ENCODE measurements around the gene TMEM225B.
"Not testable (repeated sequence)": the region's sequence is repeated elsewhere in the genome, so short reads cannot be mapped to it uniquely, and the experiment has no call there.

Gene TMEM225B

GRCh38 chr7:99624484-99624883 is 26.4 kb downstream of the TMEM225B start:
- DNase-seq = no peak

DNA sequence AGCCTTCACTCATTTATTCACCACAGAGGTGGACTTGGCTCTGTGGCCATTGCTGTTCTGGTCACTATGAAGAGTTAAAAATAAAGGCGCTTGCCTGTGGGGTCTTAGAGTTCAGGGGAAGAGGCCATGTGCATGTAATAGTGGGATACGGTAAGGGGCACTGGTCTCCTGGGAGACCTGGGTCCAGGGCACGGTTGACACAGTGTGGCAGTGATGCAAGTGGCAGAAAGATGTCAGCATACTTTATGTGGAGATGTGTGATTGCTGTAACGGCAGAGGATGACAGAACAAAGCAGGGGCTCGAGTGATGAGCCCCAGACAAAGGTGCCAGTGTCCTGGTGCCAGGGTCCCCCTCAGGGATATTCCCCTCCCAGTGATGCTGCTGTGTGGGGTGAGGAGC is 27.3 kb downstream of the TMEM225B start:
- DNase-seq = no peak

GRCh38 chr7:99625961-99626360 is 27.9 kb downstream of the TMEM225B start:
- DNase-seq = no peak

DNA sequence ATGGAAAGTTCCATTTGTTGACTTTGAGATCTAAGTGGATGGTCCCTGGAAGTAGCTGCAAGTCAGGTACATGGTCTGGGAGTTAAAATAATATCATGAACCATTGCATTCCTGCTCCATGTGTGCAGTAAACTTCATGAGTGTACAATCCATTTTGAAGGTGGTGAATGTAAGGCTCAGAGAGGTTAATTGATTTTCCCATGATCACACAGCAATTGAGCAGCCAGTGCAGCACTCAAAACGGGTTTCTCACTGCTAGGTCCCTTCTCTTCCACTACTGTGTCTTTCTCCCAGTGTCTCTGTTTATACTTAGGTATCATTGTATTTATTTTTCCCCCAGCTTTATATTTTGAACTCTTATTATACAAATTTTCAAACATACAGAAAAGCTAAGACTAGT is 28.6 kb downstream of the TMEM225B start:
- DNase-seq = no peak

DNA sequence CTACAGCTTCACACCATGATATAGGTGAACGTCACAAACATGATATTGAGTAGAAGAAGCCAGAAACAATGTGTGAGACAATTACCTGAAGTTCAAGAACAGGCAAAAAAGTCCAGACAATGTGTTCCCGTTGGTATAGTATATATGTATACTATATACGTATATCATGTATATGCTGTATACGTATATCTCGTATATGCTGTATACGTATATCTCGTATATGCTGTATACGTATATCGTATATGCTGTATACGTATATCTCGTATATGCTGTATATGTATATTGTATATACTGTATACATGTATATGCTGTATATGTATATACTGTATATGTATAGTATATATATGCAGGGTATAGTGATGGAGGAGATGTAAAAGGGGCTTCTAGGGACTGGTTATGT is 29.4 kb downstream of the TMEM225B start:
- no peak for DNase-seq

DNA sequence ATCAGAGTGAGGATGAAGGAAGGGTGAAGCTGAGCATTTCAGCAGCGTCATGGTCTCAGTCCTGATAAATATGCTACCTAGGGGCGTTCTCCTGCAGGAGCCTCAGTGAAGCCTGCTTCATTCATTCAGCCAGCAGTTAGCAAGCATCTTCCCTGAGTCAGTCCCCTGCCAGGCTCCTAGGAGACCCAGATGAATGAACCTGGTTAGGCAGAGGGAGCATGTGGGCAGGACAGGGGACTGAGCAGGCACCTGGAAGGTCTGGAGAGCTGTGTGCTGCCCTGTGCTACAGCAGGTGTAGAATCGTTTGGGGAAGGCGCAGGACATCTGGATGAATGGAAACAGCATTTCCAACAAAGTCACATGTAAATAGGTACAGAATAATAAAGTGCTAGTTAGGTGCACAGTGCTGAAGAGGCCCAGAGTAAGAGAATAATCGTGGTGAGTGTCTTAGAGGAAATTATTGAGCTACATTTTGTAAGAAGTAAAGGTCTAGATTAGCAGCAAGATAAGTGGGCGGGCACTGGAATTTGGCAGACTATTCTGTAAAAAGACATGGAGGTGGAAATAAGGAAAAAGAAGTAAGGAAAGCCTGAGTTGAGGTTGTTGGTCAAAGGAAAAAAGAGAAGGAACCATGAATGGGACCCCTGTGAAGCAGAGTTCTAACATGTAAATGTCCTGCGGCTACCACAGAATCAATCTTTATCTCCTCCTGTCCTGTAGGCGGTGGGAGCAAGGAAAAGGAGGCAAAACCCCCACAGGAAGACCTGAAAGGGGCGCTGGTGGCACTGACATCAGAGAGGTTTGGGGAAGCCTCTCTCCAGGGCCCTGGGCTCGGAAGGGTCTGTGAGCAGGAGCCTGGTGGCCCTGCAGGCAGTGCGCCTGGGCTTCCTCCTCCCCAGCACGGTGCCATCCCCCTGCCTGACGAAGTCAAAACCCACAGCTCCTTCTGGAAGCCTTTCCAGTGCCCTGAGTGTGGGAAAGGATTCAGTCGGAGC is 30.7 kb downstream of the TMEM225B start:
- no peak for DNase-seq

GRCh38 chr7:99629643-99630042 is 31.6 kb downstream of the TMEM225B start:
- no peak for DNase-seq

DNA sequence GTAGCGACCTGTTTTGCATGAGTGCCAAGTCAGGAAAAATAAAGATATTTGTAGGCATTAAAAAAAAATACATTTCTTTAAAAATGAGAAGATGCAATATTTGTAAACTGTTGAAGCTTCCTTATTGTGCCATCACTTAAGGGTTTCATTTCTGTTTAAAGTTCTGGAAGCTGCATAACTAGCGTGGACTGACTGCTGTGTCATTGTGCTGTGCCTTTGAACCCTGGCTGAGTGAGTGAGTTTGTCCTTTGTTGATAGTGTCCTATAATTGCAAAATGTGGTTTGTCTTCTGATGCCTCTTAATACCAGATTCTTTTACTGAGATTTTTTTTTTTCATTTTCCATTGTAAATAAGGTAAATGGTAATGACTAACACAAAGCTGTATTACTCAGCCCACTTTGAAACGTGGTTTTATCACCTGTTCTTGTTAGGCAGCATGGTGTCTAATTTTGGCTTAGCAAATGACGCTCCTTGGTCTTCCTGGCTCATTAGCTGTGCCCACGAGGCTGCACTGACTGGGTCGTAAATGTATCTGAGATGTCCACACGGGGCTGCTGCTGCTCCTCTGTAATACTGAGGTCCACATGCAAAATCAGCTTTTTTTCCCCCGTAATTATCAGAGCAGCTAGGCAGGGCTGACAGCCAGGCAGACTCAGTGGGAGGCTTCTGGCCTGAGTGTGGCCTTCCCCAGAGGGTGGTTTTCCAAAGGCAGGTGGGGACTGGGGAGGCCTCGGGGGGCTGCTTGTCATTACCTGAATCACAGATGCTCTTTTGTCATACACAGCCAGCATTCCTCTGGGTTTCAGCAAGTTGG is 33.4 kb downstream of the TMEM225B start:
- no peak for DNase-seq

GRCh38 chr7:99637414-99637813 is 39.3 kb downstream of the TMEM225B start:
- DNase-seq = not testable (repeated sequence)

- DNase-seq = no peak
Measured at GRCh38 chr7:99638731-99639130, 40.7 kb downstream of the TMEM225B start.

DNA sequence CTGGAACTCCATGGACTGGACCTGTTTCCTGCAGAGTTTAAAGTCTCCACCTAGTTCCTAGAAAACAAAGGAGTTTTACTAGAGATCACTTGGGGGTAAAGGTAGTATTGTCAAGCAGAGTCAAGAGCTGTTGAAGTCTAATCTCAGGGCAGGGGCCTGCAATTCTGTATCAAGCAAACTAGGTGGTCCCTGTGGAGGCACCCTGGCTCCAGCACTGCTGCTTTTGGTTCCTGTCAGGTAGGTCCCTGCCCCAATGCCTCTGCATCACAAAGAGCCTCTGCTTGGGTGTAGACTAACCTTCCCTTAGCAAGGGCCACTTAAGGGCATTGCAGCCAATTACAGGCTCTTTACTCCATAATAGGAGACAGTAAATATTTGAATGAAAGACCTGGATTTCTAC is 41.2 kb downstream of the TMEM225B start:
- DNase-seq = no peak

DNA sequence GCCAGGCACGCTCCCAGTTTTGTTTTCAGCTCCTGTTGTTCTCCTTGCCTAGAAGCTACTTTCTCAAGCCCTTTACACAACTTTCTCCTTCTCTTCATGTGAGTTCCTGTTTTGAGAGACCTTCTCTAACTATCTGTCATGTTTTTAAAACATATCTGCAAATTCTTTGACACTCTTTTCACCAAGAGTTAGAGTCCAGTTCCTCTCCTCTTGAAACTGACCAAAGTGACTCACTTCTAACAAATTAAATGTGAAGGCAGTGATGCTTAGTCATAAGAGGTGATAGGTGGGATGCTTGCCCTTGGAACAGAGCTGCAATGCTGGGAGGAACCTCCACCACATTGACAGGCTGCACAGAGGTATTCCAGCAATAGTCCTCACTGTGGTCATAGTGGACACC is 44.0 kb downstream of the TMEM225B start:
- no peak for DNase-seq

GRCh38 chr7:99643464-99643863 is 45.4 kb downstream of the TMEM225B start:
- DNase-seq = no peak

- DNase-seq = no peak
Measured at GRCh38 chr7:99644431-99644830, 46.4 kb downstream of the TMEM225B start.

DNA sequence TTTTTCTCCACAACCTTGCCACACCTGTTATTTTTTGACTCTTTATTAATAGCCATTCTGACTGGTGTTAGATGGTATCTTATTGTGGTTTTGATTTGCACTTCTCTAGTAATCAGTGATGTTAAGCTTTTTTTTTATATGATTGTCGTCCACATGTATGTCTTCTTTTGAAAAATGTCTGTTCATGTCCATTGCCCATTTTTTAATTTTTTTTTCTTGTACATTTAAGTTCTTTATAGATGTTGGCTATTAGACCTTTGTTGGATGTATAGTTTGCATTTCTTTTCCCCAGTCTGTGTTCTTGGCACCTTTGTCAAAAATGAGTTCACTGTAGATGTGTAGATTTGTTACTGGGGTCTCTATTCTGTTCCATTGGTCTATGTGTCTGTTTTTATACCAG is 47.5 kb downstream of the TMEM225B start:
- no peak for DNase-seq

- no peak for DNase-seq
Measured at GRCh38 chr7:99648843-99649242, 50.8 kb downstream of the TMEM225B start.

- DNase-seq = no peak
Measured at GRCh38 chr7:99651290-99651689, 53.2 kb downstream of the TMEM225B start.

DNA sequence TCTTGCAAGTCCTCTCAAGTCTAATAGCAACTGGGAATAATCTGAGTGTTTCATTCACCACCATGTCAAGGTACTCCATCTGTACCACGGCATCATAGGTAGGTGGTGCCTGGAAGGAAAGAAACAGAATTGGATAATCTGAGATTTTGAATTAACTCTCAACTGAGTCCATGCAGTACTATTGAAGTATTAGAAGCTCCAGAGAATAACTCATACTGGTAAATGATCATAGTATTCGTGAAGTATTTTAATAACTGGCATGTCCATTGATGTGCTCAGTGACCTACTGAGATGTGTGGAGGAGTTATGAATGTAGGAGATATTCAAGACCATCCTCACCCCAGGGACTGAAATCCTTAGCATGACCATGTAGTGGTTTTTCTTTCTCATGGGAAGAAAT is 54.6 kb downstream of the TMEM225B start:
- no peak for DNase-seq

- DNase-seq = not testable (repeated sequence)
Measured at GRCh38 chr7:99653269-99653668, 55.2 kb downstream of the TMEM225B start.

DNA sequence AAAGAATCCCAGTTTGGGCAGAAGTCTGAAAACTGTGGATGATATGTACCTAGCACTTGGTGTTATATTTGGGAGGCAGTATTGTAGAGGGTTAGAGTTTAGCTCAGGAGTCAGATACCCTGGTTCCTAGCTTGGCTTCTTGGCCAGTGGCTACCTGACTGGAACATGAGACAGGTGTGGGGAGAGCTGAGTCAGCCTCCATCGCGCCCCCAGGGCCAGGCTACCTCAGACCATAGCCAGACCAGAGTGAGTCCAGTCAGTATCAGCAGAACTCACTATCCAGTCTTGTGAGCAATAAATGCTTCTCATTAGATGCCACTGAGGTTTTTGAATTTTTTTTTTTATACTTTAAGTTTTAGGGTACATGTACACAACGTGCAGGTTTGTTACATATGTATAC is 55.7 kb downstream of the TMEM225B start:
- DNase-seq = no peak

GRCh38 chr7:99654626-99655025 is 56.6 kb downstream of the TMEM225B start:
- DNase-seq = not testable (repeated sequence)

DNA sequence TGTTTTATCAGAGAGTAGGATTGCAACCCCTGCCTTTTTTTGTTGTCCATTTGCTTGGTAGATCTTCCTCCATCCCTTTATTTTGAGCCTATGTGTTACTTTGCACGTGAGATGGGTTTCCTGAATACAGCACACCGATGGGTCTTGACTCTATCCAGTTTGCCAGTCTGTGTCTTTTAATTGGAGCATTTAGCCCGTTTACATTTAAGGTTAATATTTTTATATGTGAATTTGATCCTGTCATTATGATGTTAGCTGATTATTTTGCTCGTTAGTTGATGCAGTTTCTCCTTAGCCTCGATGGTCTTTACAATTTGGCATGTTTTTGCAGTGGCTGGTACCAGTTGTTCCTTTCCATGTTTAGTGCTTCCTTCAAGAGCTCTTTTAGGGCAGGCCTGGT is 59.8 kb downstream of the TMEM225B start:
- DNase-seq = not testable (repeated sequence)

All from NCI-H2029 (cell line).